Astrocyte (in vitro differentiated cells and primary cell): ENCODE data around the gene LIN7B.

Source experiments
- CTCF ChIP-seq: IDR thresholded peaks from 2 replicates; pipeline ENCODE4 v1.5.1; 2011; ENCODE audit warnings: low read depth, mild to moderate bottlenecking, inconsistent platforms, low read length, moderate library complexity; ENCODE audit not compliant: insufficient read depth
- EZH2 ChIP-seq: IDR thresholded peaks from 2 replicates; pipeline ENCODE4 v1.6.1; 2012; ENCODE audit warnings: mild to moderate bottlenecking, low read length, inconsistent platforms; ENCODE audit not compliant: insufficient read depth

GRCh38 chr19:49104229-49104864, 9.8 kb upstream of the LIN7B start:
- TF ChIP-seq CTCF (no peak), EZH2 (no peak)
